Muscle of arm (tissue), 12 donors: ENCODE data around the gene SLC6A2. TPM values are rescaled to one million over a fixed set of nuclear protein-coding genes. Genes with fewer than 3 reads are reported as not detected.
A peak's percentile ranks its signal among the peaks of the same experiment; 100 is the strongest.

Experiments
- DNase-seq: peaks from one replicate; pipeline ENCODE4 v3.0.0-alpha.2; 2013
- polyA plus RNA-seq, 12 donors: library from polyadenylated mRNA; unstranded; fragments of 120-200 nt; gene quantifications; one replicate each; pipeline ENCODE4 v1.2.1, GENCODE V29; 2013; ENCODE audit not compliant: insufficient read length in 12 of 12

The SLC6A2 gene
- polyA plus RNA-seq, 12 donors: 1.3 to 3.2 (median 2.1) TPM; not detected in 2

DNA sequence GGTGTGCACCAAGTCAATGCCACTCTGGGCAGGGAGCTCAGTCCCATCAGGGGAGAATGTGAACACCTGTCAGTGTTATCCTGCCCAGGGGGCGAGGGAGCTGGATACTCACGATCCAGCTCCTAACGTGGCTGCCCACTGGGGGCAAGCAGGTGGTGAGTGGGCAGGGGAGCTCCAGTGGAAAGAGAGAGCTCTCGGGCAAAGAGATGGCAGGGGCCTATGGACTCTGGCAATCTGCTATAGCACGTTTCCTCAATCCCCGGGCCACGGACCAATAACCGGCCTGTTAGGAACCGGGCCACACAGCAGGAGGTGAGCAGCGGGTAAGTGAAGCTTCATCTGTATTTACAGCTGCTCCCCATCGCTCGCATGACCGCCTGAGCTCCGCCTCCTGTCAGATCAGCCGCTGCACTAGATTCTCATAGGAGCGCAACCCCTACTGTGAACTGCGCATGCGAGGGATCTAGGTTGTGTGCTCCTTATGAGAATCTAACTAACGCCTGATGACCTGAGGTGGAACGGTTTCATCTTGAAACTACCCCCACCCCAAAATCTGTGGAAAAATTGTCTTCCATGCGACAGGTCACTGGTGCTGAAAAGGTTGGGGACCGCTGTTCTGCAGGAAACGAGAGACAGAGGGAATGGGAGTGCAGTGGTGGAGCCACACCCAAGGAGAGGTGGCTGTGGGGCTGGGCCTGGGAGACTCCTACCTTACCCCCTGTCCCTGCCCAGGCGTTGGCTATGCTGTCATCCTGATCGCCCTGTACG is 15.6 kb downstream of the SLC6A2 start:
- DNase-seq: no peak

DNA sequence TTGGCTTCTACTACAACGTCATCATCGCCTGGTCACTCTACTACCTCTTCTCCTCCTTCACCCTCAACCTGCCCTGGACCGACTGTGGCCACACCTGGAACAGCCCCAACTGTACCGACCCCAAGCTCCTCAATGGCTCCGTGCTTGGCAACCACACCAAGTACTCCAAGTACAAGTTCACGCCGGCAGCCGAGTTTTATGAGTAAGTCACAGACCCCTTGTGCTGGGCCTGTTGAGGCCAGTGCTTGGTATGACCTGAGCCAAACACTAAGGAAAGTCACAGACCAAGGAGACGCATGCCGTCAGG is 16.1 kb downstream of the SLC6A2 start:
- DNase-seq: no peak

DNA sequence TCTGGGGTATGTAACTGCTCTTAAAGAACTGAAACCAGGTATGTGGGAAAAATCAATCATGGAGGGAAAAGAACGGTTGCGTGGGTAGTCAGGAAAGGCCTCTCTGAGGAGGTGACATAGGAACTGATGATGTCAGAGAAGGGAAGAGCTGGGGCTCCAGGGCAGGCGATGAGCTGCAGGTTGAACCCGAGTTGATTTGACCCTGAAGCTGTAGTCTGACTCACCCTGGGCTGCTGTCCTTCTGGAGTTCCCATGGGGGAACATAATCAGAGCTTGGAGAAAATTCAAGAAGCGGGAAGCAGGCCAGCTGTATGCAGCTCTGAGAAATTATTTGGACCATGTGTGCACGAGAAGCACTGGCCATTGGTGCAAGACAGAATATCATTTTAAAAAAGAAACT is 16.7 kb downstream of the SLC6A2 start:
- peak; percentile 88 for DNase-seq

DNA sequence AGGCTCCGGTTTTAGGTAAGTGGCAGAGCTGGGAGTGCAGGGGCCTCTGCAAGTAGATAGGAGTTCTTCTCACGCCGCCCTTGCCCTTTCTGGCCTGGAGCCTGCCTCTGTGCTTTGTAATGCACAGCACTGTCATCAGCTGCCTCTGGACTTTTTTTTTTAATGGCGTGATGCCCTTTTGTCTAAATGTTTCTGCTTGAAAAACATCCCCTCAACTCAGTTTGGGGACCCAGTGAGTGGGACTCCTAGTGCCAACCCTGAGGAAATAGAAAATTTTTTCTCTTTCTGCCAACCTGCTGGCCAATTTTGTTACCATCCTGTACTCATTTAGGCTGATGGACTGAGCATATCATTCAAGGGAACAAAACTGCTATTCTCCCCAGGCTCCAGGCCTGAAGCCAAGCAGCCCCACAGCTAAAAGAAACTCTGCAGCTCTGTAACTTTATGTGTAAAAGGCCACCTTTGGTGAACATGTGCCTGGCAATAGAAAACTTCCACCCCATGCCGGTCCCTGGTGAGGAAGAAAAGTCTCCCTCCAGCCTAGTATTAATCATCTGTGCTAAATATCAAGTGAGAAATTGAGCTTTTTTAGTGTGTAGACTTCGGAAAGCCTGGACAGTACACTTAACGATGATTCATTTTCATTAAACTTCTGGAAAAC is 22.5 kb downstream of the SLC6A2 start:
- DNase-seq: peak; percentile 68

DNA sequence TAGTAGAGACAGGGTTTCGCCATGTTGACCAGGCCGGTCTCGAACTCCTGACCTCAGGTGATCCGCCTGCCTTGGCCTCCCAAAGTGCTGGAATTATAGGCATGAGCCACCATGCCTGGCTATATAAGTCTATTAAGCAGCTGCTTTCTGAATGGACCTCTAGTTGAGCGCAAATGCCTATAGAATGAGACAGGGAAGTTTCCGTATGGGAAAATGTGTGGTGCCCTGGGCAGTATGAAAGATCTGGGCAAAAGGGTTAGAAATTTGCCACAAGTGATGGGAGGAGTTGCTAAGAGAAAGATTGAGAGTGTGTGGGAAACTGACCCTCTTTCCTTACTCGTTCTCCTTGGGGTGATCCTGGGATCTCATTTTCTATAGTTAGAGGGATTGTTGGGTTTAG is 26.3 kb downstream of the SLC6A2 start:
- no peak for DNase-seq

DNA sequence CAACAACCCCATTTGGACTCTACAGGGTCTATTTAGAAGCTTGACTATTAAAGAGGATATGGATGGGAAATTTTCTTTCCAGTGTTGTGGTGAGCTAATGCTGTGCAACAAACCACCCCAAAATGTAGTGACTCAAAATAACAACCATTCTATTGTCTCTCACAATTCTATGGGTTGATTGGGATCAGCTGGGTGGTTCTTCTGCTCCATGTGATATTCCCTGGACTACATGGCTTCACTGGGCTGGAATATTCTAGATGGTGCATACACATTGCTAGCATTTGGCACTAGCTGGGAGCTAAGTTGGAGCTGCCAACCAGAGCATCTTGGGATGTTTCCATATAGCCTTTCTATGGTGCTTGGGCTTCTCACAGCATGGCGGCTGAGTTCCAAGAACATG is 30.2 kb downstream of the SLC6A2 start:
- no peak for DNase-seq

DNA sequence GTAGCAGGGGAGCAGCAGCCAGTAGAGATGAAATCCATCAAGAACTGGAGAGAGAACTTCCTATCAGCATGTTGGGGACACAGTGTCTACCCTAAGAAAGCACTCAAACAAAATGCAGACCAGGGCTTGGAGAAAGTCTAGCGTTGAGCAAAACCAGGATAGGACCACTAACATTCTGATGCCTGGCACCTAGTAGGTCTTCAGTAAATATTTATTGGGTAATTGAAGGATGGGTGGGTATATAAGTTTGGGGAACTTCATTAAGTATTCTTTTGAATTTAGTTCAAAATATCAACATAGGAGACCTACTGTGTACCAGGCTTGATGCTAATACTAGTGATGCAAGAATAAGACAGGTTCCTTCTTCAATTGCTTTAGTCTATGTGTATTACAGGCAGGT is 30.9 kb downstream of the SLC6A2 start:
- no peak for DNase-seq

DNA sequence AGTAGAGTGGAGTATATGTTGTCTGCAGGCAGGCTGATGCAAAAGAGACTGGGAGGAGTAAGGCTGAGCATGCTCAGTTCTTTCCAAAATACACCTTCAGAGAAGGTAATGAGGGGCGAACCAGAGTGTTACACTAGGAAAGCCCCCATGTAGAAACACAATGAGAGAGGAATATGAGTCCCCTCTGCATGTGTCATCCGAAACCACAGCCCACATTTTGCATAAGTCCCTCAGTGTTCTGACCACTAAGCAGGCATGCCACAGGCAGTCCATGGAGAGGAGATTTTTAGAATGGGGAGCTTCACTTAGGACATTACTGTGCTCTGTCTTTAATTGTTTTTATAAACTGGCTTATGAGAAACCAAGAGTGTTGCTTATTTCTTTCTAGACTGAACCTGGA is 32.0 kb downstream of the SLC6A2 start:
- no peak for DNase-seq

DNA sequence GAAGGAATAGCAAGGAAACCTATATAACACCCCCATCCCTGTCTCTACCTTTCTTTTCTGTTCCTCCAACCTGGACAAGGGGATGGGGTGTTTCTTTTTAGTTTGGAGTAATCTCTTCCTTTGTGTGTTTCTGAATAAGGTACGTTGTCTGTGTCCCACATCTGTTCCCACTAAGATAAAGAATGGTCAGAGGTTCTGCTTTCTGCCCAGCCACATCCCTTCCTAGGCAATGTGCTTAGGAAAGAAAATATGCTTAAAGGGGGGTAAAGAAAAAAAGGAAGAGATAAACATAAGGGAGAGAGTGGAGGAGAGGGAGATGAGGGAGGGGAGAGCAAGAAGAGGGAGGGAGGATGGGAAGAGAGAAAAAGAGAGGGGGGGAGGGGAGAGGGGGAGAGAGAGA is 35.1 kb downstream of the SLC6A2 start:
- DNase-seq: no peak

DNA sequence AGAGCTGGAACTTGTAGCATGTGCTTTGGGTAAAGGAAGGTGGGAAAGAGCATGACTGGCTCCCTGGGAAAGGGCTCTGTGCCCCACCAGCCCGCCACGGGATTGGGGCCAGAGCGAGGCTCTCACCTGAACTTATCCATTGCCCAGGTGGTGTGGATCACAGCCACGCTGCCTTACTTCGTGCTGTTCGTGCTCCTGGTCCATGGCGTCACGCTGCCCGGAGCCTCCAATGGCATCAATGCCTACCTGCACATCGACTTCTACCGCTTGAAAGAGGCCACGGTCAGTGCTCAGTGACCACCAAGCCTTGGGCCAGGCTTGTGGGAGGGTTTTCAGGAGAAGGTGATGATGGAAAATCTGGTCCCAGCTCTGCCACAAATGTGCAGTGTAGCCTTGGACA is 36.0 kb downstream of the SLC6A2 start:
- DNase-seq: no peak

DNA sequence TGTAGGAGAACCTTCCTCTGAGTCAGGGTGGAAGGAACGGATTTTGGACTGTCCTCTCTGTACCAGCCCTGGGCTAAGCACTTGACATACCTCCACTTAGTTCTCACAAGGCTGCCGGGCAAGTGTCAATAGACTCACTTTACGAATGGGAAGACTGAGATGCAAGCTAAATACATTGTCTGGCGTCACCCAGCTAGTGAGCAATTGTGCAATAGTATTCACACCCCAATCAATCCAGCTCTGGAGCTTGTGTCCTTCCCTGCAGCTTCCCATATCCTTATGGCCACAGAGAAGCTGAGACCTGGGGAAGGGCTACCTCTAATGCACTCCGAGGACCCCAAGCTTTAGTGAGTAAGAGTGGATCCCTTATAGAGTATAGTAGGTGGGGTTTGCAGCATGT is 39.8 kb downstream of the SLC6A2 start:
- no peak for DNase-seq

DNA sequence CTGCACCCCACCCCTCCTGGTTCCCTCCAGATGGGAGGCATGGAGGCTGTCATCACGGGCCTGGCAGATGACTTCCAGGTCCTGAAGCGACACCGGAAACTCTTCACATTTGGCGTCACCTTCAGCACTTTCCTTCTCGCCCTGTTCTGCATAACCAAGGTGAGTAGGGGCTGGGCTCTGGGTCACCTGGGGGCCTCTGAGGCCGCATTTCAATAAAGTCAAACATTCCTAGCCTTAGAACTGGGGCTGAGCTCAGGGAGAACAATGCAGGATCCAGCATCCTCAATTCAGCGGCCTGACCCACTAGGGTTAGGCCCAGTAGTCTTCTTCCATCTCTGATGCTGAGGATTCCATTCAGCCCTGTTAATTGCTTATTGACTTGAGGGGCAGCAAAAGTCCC is 42.1 kb downstream of the SLC6A2 start:
- DNase-seq: no peak

DNA sequence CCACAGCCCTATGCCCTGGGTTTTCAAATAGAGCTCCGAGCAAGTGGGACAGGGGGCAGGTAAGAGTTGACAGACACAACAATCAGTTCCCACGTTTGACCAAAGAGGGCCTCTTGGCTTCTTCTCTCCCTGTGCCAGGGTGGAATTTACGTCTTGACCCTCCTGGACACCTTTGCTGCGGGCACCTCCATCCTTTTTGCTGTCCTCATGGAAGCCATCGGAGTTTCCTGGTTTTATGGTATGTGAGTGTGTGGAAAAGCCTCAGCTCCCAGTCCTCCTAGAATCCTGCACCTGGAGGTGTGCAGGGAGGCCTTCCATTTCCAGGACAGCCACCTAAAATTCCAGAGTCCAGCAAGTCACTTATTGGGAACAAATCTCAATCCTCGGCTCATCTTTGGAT is 42.5 kb downstream of the SLC6A2 start:
- no peak for DNase-seq

DNA sequence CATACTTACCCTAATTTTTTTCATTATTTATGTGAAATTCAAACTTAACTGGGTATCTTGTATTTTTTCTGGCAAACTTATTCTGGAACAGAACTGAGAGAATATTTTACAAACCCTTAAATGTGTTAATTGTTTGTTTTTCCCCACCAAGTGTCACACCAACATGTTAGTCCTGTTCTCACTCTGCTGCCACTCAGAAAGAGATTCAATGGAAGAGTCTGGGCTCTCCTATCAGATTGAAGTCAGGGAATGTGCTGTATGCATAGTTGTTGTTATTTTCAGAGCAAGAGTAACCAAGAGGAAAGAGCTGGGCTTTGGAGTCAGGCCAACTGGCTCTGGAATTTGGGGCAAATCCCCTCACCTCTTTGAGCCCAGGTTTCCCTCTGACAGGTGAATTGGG is 43.2 kb downstream of the SLC6A2 start:
- no peak for DNase-seq

DNA sequence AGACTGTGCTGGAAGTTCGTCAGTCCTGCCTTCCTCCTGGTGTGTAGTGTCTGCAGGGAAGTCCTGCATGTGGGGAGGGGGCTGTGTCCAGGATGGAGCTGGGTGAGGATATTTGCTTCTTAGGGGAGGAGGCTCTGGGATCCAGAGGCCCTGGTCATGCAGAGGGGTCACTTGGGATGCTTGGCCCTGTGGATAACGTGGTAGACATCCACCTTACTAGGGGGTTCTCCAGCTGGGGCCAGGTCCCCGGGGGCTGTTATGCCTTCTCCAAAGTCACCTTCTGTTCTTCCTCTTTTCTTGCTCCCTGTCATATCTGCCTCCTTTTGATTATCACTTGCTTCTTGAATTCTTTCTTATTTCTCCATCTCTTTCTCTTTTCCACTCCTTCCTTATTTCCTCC is 43.8 kb downstream of the SLC6A2 start:
- DNase-seq: no peak

DNA sequence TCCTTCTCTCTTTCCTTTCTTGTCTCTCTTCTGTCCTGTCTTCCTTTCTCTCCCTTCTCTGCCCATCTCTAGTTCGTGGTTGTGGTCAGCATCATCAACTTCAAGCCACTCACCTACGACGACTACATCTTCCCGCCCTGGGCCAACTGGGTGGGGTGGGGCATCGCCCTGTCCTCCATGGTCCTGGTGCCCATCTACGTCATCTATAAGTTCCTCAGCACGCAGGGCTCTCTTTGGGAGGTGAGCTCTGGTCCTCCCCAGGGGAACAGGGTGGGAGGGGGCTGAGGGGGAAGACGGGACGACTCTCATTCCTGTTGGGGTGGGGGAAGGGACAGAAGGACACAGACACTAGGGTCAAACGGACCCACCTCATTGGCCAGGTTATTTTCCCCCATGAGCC is 44.3 kb downstream of the SLC6A2 start:
- DNase-seq: no peak

DNA sequence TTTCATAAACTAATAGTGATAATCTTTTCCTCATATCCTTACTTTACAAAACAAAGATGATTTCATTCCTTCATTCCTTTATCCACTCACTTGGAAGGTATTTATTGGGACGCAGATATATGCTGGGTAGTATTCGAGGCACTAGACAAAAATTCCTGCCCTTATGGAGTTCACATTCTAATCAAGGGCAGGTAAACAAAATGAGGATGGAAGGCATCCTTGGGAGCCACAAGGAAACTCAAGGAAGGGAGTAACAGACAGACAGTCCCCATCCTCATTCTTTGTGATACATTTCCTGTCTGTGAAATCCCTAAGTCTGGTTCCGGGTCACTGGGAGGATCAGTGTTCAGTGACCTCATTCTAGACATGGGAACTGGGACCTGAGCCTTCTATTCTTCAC is 45.2 kb downstream of the SLC6A2 start:
- no peak for DNase-seq

DNA sequence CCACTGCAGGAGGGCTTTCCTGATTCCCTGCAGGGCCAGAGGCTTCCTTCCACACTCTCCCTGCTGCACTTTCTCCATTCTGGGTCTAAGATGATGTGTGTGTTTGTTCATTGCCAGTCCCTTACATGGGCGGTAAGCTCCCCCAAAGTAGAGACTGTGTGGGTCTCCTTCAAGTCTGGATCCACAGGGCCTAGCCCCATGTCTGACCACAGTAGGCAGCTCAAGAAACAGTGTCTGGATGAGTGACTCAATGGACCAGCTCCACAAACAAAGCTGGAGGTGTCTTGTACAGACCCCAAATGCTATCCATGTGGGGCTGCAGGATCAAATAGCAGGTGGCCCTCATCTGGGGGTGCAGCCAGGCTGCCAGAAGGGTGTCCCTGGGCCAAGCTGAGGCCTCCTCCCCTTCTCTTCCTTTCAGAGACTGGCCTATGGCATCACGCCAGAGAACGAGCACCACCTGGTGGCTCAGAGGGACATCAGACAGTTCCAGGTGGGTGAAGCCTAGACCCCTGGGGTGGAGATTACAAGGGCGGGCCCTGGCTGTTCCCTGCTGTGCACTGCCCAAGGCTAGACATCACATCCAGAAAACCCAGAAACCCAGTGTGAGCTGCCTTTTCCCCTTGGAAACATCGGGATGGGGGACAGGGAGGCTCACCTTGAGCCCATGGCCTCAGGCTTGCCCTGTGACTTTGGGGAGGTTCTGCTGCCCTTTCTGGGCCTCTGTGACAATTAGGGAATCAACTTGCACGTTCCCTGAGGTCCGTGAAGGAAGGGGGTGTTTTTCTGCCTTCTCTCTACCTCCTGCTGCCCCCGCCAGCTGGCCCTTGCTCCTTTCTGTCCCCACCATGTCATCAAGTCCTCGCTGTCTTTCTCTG is 45.9 kb downstream of the SLC6A2 start:
- DNase-seq: peak; percentile 24

DNA sequence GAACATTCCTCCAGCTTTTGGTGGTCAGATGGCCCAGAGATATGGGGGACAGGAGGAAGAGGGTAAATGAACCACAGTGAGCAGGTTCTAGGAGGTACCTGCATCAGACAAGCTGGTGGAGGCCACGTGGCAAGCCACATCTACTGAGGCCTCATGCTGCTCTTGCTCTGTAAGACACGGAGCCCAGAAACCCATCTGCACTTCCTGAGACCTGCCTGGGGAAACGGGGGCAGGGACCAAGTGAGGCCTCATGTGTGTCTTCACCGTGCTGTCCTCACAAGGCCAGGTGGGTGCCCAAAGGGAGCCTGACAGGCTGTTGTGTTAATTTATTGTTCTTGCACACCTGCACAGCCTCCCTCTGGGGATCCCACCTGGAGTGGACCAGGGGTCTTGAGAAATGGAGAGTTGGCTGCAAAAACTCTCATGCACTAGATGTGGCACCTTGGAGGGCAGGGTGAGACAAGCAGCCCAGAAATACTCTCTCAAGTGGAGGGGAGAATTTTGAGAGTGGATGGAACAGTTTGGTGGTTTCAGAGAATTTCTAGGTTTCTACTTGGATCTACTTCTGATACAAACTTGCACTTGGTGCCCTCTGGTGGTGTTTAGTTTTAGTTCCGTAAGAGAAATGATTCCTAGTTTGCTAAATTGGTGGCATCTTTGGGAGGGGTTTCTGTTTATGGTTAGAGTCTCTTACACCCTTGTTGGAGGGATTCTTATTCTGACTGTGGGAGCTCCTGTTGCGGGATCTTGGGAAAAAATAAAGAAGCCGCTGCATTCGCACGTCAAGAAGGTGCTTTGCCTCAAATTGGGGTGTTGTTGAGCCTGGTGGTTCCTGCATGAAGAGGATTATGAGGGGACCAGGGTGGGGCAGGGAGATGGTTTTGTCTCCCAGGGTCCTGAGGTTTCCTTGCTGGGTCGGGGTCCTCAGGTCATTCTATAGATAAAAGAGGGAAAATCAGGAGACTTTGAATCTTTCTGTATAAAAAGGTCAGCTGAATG is 47.5 kb downstream of the SLC6A2 start:
- DNase-seq: peak; percentile 67

DNA sequence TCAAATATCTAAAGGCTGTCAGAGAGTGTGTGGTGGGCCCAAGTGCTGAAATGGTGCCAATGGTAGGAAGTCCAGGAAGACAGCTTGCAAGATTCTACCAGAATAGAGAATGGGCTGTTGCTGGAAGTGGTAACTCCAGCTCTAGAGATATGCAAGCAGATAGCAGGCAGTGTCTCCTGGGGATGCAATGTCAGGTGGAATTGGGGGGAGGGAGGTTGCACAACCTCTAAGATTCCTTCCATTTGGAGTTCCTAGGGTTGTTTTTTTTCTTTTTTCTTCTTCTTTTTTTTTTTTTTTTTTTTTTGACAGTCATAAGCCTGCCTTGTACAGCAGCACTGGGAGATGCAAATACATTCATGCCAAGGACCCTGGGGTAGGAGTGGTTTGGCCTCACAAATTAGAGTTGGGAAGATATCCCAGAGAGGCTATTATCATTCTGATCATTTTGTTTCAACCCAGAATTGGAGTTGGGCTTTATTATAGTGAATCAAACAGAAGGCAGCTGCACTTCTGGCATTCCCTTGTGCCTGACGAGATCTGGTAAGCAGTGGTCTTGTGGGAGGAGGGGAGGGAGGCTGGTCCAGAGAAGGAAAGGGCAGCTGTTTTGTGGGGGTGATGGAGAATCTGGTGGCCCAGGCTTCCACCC is 51.1 kb downstream of the SLC6A2 start:
- no peak for DNase-seq

DNA sequence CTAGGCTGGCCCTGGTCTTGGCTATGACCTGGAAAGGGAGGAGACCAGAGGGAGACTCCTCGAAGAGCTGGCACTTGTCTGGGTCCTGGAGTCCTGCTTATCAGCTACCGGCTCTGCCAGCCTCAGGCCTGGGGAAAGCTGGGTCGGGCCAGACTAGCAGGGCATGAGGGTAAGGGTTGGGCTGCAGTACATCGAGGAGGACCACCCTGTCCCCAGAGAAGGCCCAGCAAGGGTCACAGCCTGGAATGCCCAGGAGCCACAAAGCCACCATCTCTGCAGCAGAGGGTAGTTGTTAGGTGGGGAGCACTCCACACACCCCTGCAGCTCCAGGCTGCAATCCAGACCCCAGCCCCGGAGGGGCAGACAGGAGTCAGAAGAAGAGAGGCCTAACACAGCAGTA is 54.0 kb downstream of the SLC6A2 start:
- no peak for DNase-seq
